GM12878 (cell line): ENCODE results near the gene ARL5A. TPM values are rescaled to one million over a fixed set of nuclear protein-coding genes. Genes with fewer than 3 reads are reported as not detected.
A peak's percentile ranks its signal among the peaks of the same experiment; 100 is the strongest.

Source experiments
- BCLAF1 ChIP-seq: fragments of 450-650 bp; IDR thresholded peaks from 2 replicates; pipeline ENCODE4 v1.6.1; 2017; ENCODE audit warnings: antibody characterized with exemption, mild to moderate bottlenecking, moderate library complexity
- CBFB ChIP-seq: IDR thresholded peaks from 2 replicates; pipeline ENCODE4 v1.6.1; 2016; ENCODE audit warnings: antibody characterized with exemption, low read depth
- CUX1 ChIP-seq: IDR thresholded peaks from 2 replicates; pipeline ENCODE4 v1.6.1; 2012; ENCODE audit warnings: improper control_type of control experiment, low read depth, low read length; ENCODE audit not compliant: insufficient replicate concordance
- E2F8 ChIP-seq: fragments of 450-650 bp; IDR thresholded peaks from 2 replicates; pipeline ENCODE4 v1.6.1; 2018; ENCODE audit warnings: mild to moderate bottlenecking, low read depth, moderate library complexity; ENCODE audit not compliant: partially characterized antibody
- KLF5 ChIP-seq: fragments of 450-650 bp; IDR thresholded peaks from 2 replicates; pipeline ENCODE4 v1.6.1; 2014; ENCODE audit warnings: mild to moderate bottlenecking; ENCODE audit not compliant: partially characterized antibody
- MEF2B ChIP-seq: fragments of 450-650 bp; IDR thresholded peaks from 2 replicates; pipeline ENCODE4 v1.6.1; 2018; ENCODE audit warnings: mild to moderate bottlenecking, moderate library complexity; ENCODE audit not compliant: partially characterized antibody, poor library complexity, severe bottlenecking
- RB1 ChIP-seq: fragments of 450-650 bp; formaldehyde crosslinking; IDR thresholded peaks from 2 replicates; pipeline ENCODE4 v1.6.1; 2017; ENCODE audit warnings: mild to moderate bottlenecking, borderline replicate concordance
- REST ChIP-seq: IDR thresholded peaks from 2 replicates; pipeline ENCODE4 v1.6.1; 2012; ENCODE audit warnings: mild to moderate bottlenecking, low read depth, low read length
- RUNX3 ChIP-seq: IDR thresholded peaks from 2 replicates; pipeline ENCODE4 v1.6.1; 2012; ENCODE audit warnings: low read length, inconsistent platforms
- SP1 ChIP-seq: IDR thresholded peaks from one replicate; pipeline ENCODE4 v1.6.1; 2011; ENCODE audit warnings: low read depth, low read length
- ZBTB33 ChIP-seq: fragments of 450-650 bp; IDR thresholded peaks from 2 replicates; pipeline ENCODE4 v1.6.1; 2017; ENCODE audit warnings: mild to moderate bottlenecking
- polyA plus RNA-seq, 11 experiments: library from polyadenylated mRNA; depleted of rRNA in 4 of 11; unstranded in 6 of 11; stranded (reverse) in 5 of 11; fragments of >200 nt; fragmentation: Nextera tagmentation in 4 of 11; fragmentation: Illumina TruSeq in 1 of 11; extraction: Ambion mirVana in 4 of 11; extraction: Trizol in 1 of 11; gene quantifications; 1 replicate in 1 of 11; 2 replicates in 10 of 11; pipeline versions ENCODE4 v1.2.1 to v1.2.3, GENCODE V29; 2011 to 2016; ENCODE audit warnings: inconsistent platforms in 2 of 11, missing spikeins in 2 of 11, low read depth in 1 of 11
- total RNA-seq, 4 experiments: library from RNA; depleted of rRNA in 3 of 4; stranded (reverse); fragments of >200 nt in 3 of 4; fragmentation: Illumina TruSeq in 1 of 4; extraction: Trizol in 1 of 4; gene quantifications; 2 replicates each; pipeline versions ENCODE4 v1.2.1 to v1.2.3, GENCODE V29; 2013 to 2021

Gene ARL5A
- total and polyA plus RNA-seq, 10 of the 15 experiments (the other 5 are each of a cell fraction or from before 2014, with no cell fraction given) = 9.4 to 52.9 (median 32.0) TPM

- TF ChIP-seq CUX1 = no peak
- TF ChIP-seq REST = no peak
- TF ChIP-seq RUNX3 = peak; percentile 79
- TF ChIP-seq RB1 = no peak
- no peak for TF ChIP-seq ZBTB33
- peak; percentile 82 for TF ChIP-seq SP1
- TF ChIP-seq E2F8 = no peak
- TF ChIP-seq CBFB = no peak
- peak; percentile 97 for TF ChIP-seq MEF2B
- TF ChIP-seq BCLAF1 = no peak
- no peak for TF ChIP-seq KLF5
These were observed 56.4 kb downstream of the ARL5A start (continued) for GRCh38 chr2:151771599-151772358.
